Stimulated activated CD4-positive, alpha-beta T cell treated with anti-CD3 and anti-CD28 coated beads, Interleukin-1b, Interleukin-23, amount 100 ng/mL, for 4 hours (primary cell): ENCODE data around the gene PAX8.

Experiments
- DNase-seq, 2 donors: peaks; one replicate each; pipeline ENCODE4 v3.0.0-alpha.2; 2020; ENCODE audit warnings: low read depth in 2 of 2

Gene PAX8

GRCh38 chr2:113220970-113221708 is 57.6 kb downstream of the PAX8 start:
- no peak for DNase-seq

GRCh38 chr2:113219889-113220641 is 58.7 kb downstream of the PAX8 start:
- DNase-seq = no peak

GRCh38 chr2:113219525-113219888 is 59.2 kb downstream of the PAX8 start:
- no peak for DNase-seq

- DNase-seq = no peak
Observed at GRCh38 chr2:113219092-113219441, 59.7 kb downstream of the PAX8 start.

GRCh38 chr2:113218283-113219091 is 60.2 kb downstream of the PAX8 start:
- no peak for DNase-seq

GRCh38 chr2:113217455-113218282 is 61.1 kb downstream of the PAX8 start:
- no peak for DNase-seq

- no peak for DNase-seq
Observed at GRCh38 chr2:113216891-113217454, 61.7 kb downstream of the PAX8 start.

GRCh38 chr2:113216321-113216720 is 62.4 kb downstream of the PAX8 start:
- DNase-seq = no peak

- DNase-seq = no peak
Observed at GRCh38 chr2:113215056-113215455, 63.7 kb downstream of the PAX8 start.

GRCh38 chr2:113214141-113214540 is 64.6 kb downstream of the PAX8 start:
- DNase-seq = no peak

GRCh38 chr2:113213061-113213930 is 65.4 kb downstream of the PAX8 start:
- no peak for DNase-seq

GRCh38 chr2:113212245-113213060 is 66.3 kb downstream of the PAX8 start:
- no peak for DNase-seq

GRCh38 chr2:113211226-113212105 is 67.3 kb downstream of the PAX8 start:
- DNase-seq = no peak

- no peak for DNase-seq
Observed at GRCh38 chr2:113209646-113210171, 69.0 kb downstream of the PAX8 start.

- no peak for DNase-seq
Observed at GRCh38 chr2:113209011-113209645, 69.6 kb downstream of the PAX8 start.

- DNase-seq = no peak
Observed at GRCh38 chr2:113208396-113208795, 70.3 kb downstream of the PAX8 start.

GRCh38 chr2:113207021-113207420 is 71.7 kb downstream of the PAX8 start:
- DNase-seq = no peak

- no peak for DNase-seq
Observed at GRCh38 chr2:113206251-113206650, 72.5 kb downstream of the PAX8 start.
